ENCODE data around the gene DLGAP1. TPM values are rescaled to one million over a fixed set of nuclear protein-coding genes. Genes with fewer than 3 reads are reported as not detected.
"Not testable (repeated sequence)": the region's sequence is repeated elsewhere in the genome, so short reads cannot be mapped to it uniquely, and the experiment has no call there.

DLGAP1 gene
- polyA plus RNA-seq, 4 donors: 0.22 to 0.47 TPM; not detected in 2

GRCh38 chr18:3580523-3581025 is 874.5 kb downstream of the DLGAP1 start:
- 93 to 97% (median 96%) methylated on average over 18 to 20 of the region's 22 CpGs for WGBS, 3 donors

GRCh38 chr18:3579701-3580100 is 875.4 kb downstream of the DLGAP1 start:
- no peak for FAIRE-seq
- 85 to 93% (median 89%) methylated on average over 4 of the region's 4 CpGs for WGBS, 3 donors
- no peak overlapping the region for H3K4me3 ChIP-seq (ENCODE audit: low read depth in 1 of 3, low read length in 3 of 3)

More at GRCh38 chr18:3580523-3581025, 874.5 kb downstream of the DLGAP1 start:
- not testable (repeated sequence) for H3K9me3 ChIP-seq (ENCODE audit: control insufficient read depth in 2 of 2, insufficient read depth in 1 of 2, low read depth in 1 of 2, low read length in 1 of 2); H3K36me3 ChIP-seq (ENCODE audit: control insufficient read depth in 3 of 3, insufficient read depth in 2 of 3, low read depth in 1 of 3, low read length in 3 of 3); H3K27me3 ChIP-seq (ENCODE audit: control insufficient read depth in 3 of 3, insufficient read depth in 3 of 3, low read length in 3 of 3); H3K27ac ChIP-seq (ENCODE audit: low read depth in 1 of 3, low read length in 2 of 3); FAIRE-seq; H3K4me3 ChIP-seq (ENCODE audit: low read depth in 1 of 3, low read length in 3 of 3); DNase-seq; H3K4me1 ChIP-seq (ENCODE audit: control insufficient read depth in 3 of 3, insufficient read depth in 2 of 3, low read depth in 1 of 3, low read length in 2 of 3)

GRCh38 chr18:3578621-3579020 is 876.5 kb downstream of the DLGAP1 start:
- whole genome bisulfite sequencing, 3 donors: 77 to 90% (median 85%) methylated on average over 4 of the region's 4 CpGs
- Histone ChIP-seq H3K36me3 (ENCODE audit: control insufficient read depth in 3 of 3, insufficient read depth in 2 of 3, low read depth in 1 of 3, low read length in 3 of 3) (no peaks in the 10 kb centered on the region), H3K27ac (ENCODE audit: low read depth in 1 of 3, low read length in 2 of 3) (no peak overlapping the region), H3K27me3 (ENCODE audit: control insufficient read depth in 3 of 3, insufficient read depth in 3 of 3, low read length in 3 of 3) (no peaks in the 10 kb centered on the region), H3K9me3 (ENCODE audit: control insufficient read depth in 2 of 2, insufficient read depth in 1 of 2, low read depth in 1 of 2, low read length in 1 of 2) (no peaks in the 10 kb centered on the region), H3K4me1 (ENCODE audit: control insufficient read depth in 3 of 3, insufficient read depth in 2 of 3, low read depth in 1 of 3, low read length in 2 of 3) (no peaks in the 10 kb centered on the region), H3K4me3 (ENCODE audit: low read depth in 1 of 3, low read length in 3 of 3) (no peak overlapping the region)
- no peak for DNase-seq
- no peak for FAIRE-seq

More at GRCh38 chr18:3579701-3580100, 875.4 kb downstream of the DLGAP1 start:
- Histone ChIP-seq H3K27ac (ENCODE audit: low read depth in 1 of 3, low read length in 2 of 3) (no peak overlapping the region), H3K9me3 (ENCODE audit: control insufficient read depth in 2 of 2, insufficient read depth in 1 of 2, low read depth in 1 of 2, low read length in 1 of 2) (no peaks in the 10 kb centered on the region), H3K4me1 (ENCODE audit: control insufficient read depth in 3 of 3, insufficient read depth in 2 of 3, low read depth in 1 of 3, low read length in 2 of 3) (peaks cover 0 to 4% (median 0%) of the 10 kb centered on the region in 3 donors), H3K36me3 (ENCODE audit: control insufficient read depth in 3 of 3, insufficient read depth in 2 of 3, low read depth in 1 of 3, low read length in 3 of 3) (no peaks in the 10 kb centered on the region), H3K27me3 (ENCODE audit: control insufficient read depth in 3 of 3, insufficient read depth in 3 of 3, low read length in 3 of 3) (no peaks in the 10 kb centered on the region)
- DNase-seq: no peak

- no peaks in the 10 kb centered on the region for H3K27me3 ChIP-seq (ENCODE audit: control insufficient read depth in 3 of 3, insufficient read depth in 3 of 3, low read length in 3 of 3)
- H3K4me1 ChIP-seq (ENCODE audit: control insufficient read depth in 3 of 3, insufficient read depth in 2 of 3, low read depth in 1 of 3, low read length in 2 of 3): no peaks in the 10 kb centered on the region
- H3K36me3 ChIP-seq (ENCODE audit: control insufficient read depth in 3 of 3, insufficient read depth in 2 of 3, low read depth in 1 of 3, low read length in 3 of 3): no peaks in the 10 kb centered on the region
- FAIRE-seq (no peak), DNase-seq (no peak)
- WGBS, 3 donors: 93 to 97% (median 96%) methylated on average over 4 of the region's 4 CpGs
- H3K27ac ChIP-seq (ENCODE audit: low read depth in 1 of 3, low read length in 2 of 3): no peak overlapping the region
- H3K9me3 ChIP-seq (ENCODE audit: control insufficient read depth in 2 of 2, insufficient read depth in 1 of 2, low read depth in 1 of 2, low read length in 1 of 2): no peaks in the 10 kb centered on the region
- no peak overlapping the region for H3K4me3 ChIP-seq (ENCODE audit: low read depth in 1 of 3, low read length in 3 of 3)
Measured at GRCh38 chr18:3577281-3577855, 877.7 kb downstream of the DLGAP1 start.

GRCh38 chr18:3572761-3573160 is 882.3 kb downstream of the DLGAP1 start:
- FAIRE-seq: no peak

GRCh38 chr18:3566851-3567250 is 888.3 kb downstream of the DLGAP1 start:
- H3K36me3 ChIP-seq (ENCODE audit: control insufficient read depth in 3 of 3, insufficient read depth in 2 of 3, low read depth in 1 of 3, low read length in 3 of 3): no peaks in the 10 kb centered on the region
- H3K4me3 ChIP-seq (ENCODE audit: low read depth in 1 of 3, low read length in 3 of 3): no peak overlapping the region
- H3K27me3 ChIP-seq (ENCODE audit: control insufficient read depth in 3 of 3, insufficient read depth in 3 of 3, low read length in 3 of 3): no peaks in the 10 kb centered on the region
- no peak for FAIRE-seq
- no peak for DNase-seq
- no peak overlapping the region for H3K27ac ChIP-seq (ENCODE audit: low read depth in 1 of 3, low read length in 2 of 3)
- H3K4me1 ChIP-seq (ENCODE audit: control insufficient read depth in 3 of 3, insufficient read depth in 2 of 3, low read depth in 1 of 3, low read length in 2 of 3): no peaks in the 10 kb centered on the region
- peaks cover 0 to 8% of the 10 kb centered on the region in 2 donors for H3K9me3 ChIP-seq (ENCODE audit: control insufficient read depth in 2 of 2, insufficient read depth in 1 of 2, low read depth in 1 of 2, low read length in 1 of 2)

More at GRCh38 chr18:3572761-3573160, 882.3 kb downstream of the DLGAP1 start:
- Histone ChIP-seq H3K4me1 (ENCODE audit: control insufficient read depth in 3 of 3, insufficient read depth in 2 of 3, low read depth in 1 of 3, low read length in 2 of 3) (no peaks in the 10 kb centered on the region), H3K27me3 (ENCODE audit: control insufficient read depth in 3 of 3, insufficient read depth in 3 of 3, low read length in 3 of 3) (no peaks in the 10 kb centered on the region), H3K27ac (ENCODE audit: low read depth in 1 of 3, low read length in 2 of 3) (no peak overlapping the region), H3K9me3 (ENCODE audit: control insufficient read depth in 2 of 2, insufficient read depth in 1 of 2, low read depth in 1 of 2, low read length in 1 of 2) (no peaks in the 10 kb centered on the region), H3K36me3 (ENCODE audit: control insufficient read depth in 3 of 3, insufficient read depth in 2 of 3, low read depth in 1 of 3, low read length in 3 of 3) (no peaks in the 10 kb centered on the region), H3K4me3 (ENCODE audit: low read depth in 1 of 3, low read length in 3 of 3) (no peak overlapping the region)
- WGBS, 3 donors: 89 to 100% (median 94%) methylated on average over 1 of the region's 1 CpG
- DNase-seq: no peak

GRCh38 chr18:3560755-3561154 is 894.4 kb downstream of the DLGAP1 start:
- peaks cover 0 to 8% of the 10 kb centered on the region in 2 donors for H3K9me3 ChIP-seq (ENCODE audit: control insufficient read depth in 2 of 2, insufficient read depth in 1 of 2, low read depth in 1 of 2, low read length in 1 of 2)
- no peak for FAIRE-seq
- 72 to 81% (median 75%) methylated on average over 3 of the region's 3 CpGs for WGBS, 3 donors
- H3K4me3 ChIP-seq (ENCODE audit: low read depth in 1 of 3, low read length in 3 of 3): no peak overlapping the region
- H3K4me1 ChIP-seq (ENCODE audit: control insufficient read depth in 3 of 3, insufficient read depth in 2 of 3, low read depth in 1 of 3, low read length in 2 of 3): no peaks in the 10 kb centered on the region
- no peaks in the 10 kb centered on the region for H3K27me3 ChIP-seq (ENCODE audit: control insufficient read depth in 3 of 3, insufficient read depth in 3 of 3, low read length in 3 of 3)
- H3K36me3 ChIP-seq (ENCODE audit: control insufficient read depth in 3 of 3, insufficient read depth in 2 of 3, low read depth in 1 of 3, low read length in 3 of 3): no peaks in the 10 kb centered on the region
- DNase-seq: no peak
- H3K27ac ChIP-seq (ENCODE audit: low read depth in 1 of 3, low read length in 2 of 3): no peak overlapping the region

- H3K9me3 ChIP-seq (ENCODE audit: control insufficient read depth in 2 of 2, insufficient read depth in 1 of 2, low read depth in 1 of 2, low read length in 1 of 2): no peaks in the 10 kb centered on the region
- H3K27ac ChIP-seq (ENCODE audit: low read depth in 1 of 3, low read length in 2 of 3): no peak overlapping the region
- no peaks in the 10 kb centered on the region for H3K36me3 ChIP-seq (ENCODE audit: control insufficient read depth in 3 of 3, insufficient read depth in 2 of 3, low read depth in 1 of 3, low read length in 3 of 3)
- WGBS, 3 donors: 15 to 39% (median 20%) methylated on average over 2 of the region's 2 CpGs
- FAIRE-seq: no peak
- H3K4me1 ChIP-seq (ENCODE audit: control insufficient read depth in 3 of 3, insufficient read depth in 2 of 3, low read depth in 1 of 3, low read length in 2 of 3): no peaks in the 10 kb centered on the region
- no peak for DNase-seq
- H3K4me3 ChIP-seq (ENCODE audit: low read depth in 1 of 3, low read length in 3 of 3): no peak overlapping the region
- no peaks in the 10 kb centered on the region for H3K27me3 ChIP-seq (ENCODE audit: control insufficient read depth in 3 of 3, insufficient read depth in 3 of 3, low read length in 3 of 3)
Measured at GRCh38 chr18:3554811-3555427, 900.2 kb downstream of the DLGAP1 start.
